ENCODE results near the gene MEF2D.

GRCh38 chr1:156479093-156480015, 21.2 kb downstream of the MEF2D start:
- TF ChIP-seq CTCF (IDR thresholded peaks at IDR 0.05; ENCODE audit: low read length) (no peak), EZH2 (optimal IDR thresholded peaks at IDR 0.05; ENCODE audit: low read depth, low read length) (no peak), EZH2phosphoT487 (IDR thresholded peaks at IDR 0.05; ENCODE audit: low read length) (no peak)

All from MM.1S (cell line).